Duodenal mucosa (tissue), 2 donors: ENCODE data around the gene BZW2.
"Not testable (repeated sequence)": the region's sequence is repeated elsewhere in the genome, so short reads cannot be mapped to it uniquely, and the experiment has no call there.

Experiments
- H3K27ac ChIP-seq: one replicate; pipeline ENCODE4 v1.7.0; 2013; ENCODE audit warnings: low read depth, low read length
- H3K27me3 ChIP-seq, 2 donors: one replicate each; pipeline ENCODE4 v1.7.0; 2013; ENCODE audit warnings: low read length in 2 of 2, control low read depth in 1 of 2; ENCODE audit not compliant: insufficient read depth in 2 of 2, control insufficient read depth in 1 of 2
- H3K36me3 ChIP-seq, 2 donors: one replicate each; pipeline ENCODE4 v1.7.0; 2013; ENCODE audit warnings: low read length in 2 of 2, control low read depth in 1 of 2; ENCODE audit not compliant: insufficient read depth in 2 of 2, control insufficient read depth in 1 of 2
- H3K4me1 ChIP-seq, 2 donors: one replicate each; pipeline ENCODE4 v1.7.0; 2013; ENCODE audit warnings: low read length in 2 of 2, control low read depth in 1 of 2; ENCODE audit not compliant: insufficient read depth in 2 of 2, control insufficient read depth in 1 of 2
- H3K4me3 ChIP-seq, 2 donors: one replicate each; pipeline ENCODE4 v1.7.0; 2013; ENCODE audit warnings: low read length in 2 of 2, low read depth in 1 of 2
- H3K9ac ChIP-seq, 2 donors: one replicate each; pipeline ENCODE4 v1.7.0; 2013; ENCODE audit warnings: low read length in 2 of 2, low read depth in 1 of 2
- H3K9me3 ChIP-seq, 2 donors: one replicate each; pipeline ENCODE4 v1.7.0; 2013; ENCODE audit warnings: low read length in 2 of 2, control low read depth in 1 of 2; ENCODE audit not compliant: control insufficient read depth in 1 of 2

BZW2 gene

DNA sequence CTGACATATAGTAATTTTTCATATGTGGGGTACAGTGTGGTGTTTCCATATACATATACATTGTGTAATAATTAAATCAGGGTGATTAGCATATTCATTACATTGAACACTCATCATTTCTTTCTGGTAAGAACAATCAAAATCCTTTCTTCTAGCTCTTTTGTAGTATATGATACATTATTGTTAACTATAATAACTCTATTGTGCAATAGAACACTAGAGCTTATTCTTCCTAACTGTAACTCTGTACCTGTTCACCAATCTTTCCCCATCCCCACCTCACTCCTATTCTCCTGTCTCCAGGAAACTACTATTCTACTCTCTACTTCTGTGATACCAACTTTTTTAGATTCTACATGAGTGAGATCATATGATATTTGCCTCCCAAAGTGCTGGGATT, 9.4 kb downstream of the BZW2 start:
- Histone ChIP-seq H3K4me3 (no peak overlapping the region), H3K27me3 (no peaks in the 10 kb centered on the region), H3K9me3 (no peaks in the 10 kb centered on the region), H3K36me3 (no peaks in the 10 kb centered on the region), H3K9ac (no peak overlapping the region), H3K27ac (no peak overlapping the region), H3K4me1 (peaks cover 0 to 6% of the 10 kb centered on the region in 2 donors)

DNA sequence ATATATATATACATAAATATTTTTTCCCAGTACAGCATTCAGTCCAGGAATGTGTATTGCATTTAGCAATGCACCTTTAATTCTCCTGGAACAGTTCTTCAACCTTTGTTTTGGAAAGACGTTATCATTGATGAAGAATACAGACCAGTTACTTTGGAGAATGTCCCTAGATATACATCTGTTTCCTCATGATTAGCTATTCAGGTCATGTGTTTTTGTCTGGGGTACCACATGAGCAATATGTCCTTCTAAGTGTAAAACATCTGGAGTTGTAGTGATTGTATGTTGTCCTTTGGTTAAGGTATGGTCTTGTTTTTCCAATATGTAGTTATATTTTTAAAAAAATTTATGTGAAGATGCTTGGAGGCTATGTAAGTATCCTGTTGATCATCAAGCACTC, 10.2 kb downstream of the BZW2 start:
- H3K4me1 ChIP-seq = peaks cover 2 to 8% of the 10 kb centered on the region in 2 donors
- no peaks in the 10 kb centered on the region for H3K9me3 ChIP-seq

GRCh38 chr7:16657656-16658279, 11.8 kb downstream of the BZW2 start:
- Histone ChIP-seq H3K27ac (no peak overlapping the region), H3K36me3 (no peaks in the 10 kb centered on the region), H3K9me3 (no peaks in the 10 kb centered on the region), H3K27me3 (no peaks in the 10 kb centered on the region), H3K4me3 (no peak overlapping the region), H3K9ac (no peak overlapping the region), H3K4me1 (peaks cover 4 to 14% of the 10 kb centered on the region in 2 donors)

More for the DNA sequence above, 10.2 kb downstream of the BZW2 start:
- Histone ChIP-seq H3K9ac (no peak overlapping the region), H3K36me3 (no peaks in the 10 kb centered on the region), H3K27ac (no peak overlapping the region), H3K27me3 (no peaks in the 10 kb centered on the region), H3K4me3 (no peak overlapping the region)

DNA sequence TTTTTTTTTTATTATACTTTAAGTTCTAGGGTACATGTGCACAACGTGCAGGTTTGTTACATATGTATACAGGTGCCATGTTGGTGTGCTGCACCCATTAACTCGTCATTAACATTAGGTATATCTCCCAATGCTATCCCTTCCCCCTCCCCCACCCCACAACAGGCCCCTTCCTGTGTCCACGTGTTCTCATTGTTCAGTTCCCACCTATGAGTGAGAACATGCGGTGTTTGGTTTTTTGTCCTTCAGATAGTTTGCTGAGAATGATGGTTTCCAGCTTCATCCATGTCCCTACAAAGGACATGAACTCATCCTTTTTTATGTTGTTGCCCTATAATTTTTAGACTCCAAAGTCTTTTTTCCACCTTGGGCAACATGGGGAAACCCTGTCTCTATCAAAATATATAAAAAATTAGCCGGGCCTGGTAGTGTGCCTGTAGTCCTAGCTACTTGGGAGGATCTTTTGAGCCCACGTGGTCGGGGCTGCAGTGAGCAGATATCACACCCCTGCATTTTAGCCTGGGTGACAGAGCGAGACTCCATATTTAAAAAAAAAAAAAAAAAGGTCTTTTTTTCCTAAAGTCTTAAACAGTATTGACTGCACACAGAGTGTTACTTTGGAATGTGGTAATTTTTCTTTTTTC, 14.0 kb downstream of the BZW2 start:
- not testable (repeated sequence) for H3K9me3 ChIP-seq, H3K27ac ChIP-seq, H3K4me3 ChIP-seq, H3K27me3 ChIP-seq, H3K9ac ChIP-seq, H3K36me3 ChIP-seq
- H3K4me1 ChIP-seq = peaks cover 4 to 14% of the 10 kb centered on the region in 2 donors

GRCh38 chr7:16660702-16661464, 14.9 kb downstream of the BZW2 start:
- peaks cover 4 to 14% of the 10 kb centered on the region in 2 donors for H3K4me1 ChIP-seq
- H3K9ac ChIP-seq = no peak overlapping the region
- H3K27ac ChIP-seq = no peak overlapping the region
- H3K36me3 ChIP-seq = no peaks in the 10 kb centered on the region
- no peak overlapping the region for H3K4me3 ChIP-seq
- no peaks in the 10 kb centered on the region for H3K27me3 ChIP-seq
- H3K9me3 ChIP-seq = no peaks in the 10 kb centered on the region

- Histone ChIP-seq H3K36me3 (no peaks in the 10 kb centered on the region), H3K4me1 (peaks cover 4 to 14% of the 10 kb centered on the region in 2 donors), H3K27ac (no peak overlapping the region), H3K9ac (no peak overlapping the region), H3K27me3 (no peaks in the 10 kb centered on the region), H3K4me3 (no peak overlapping the region), H3K9me3 (no peaks in the 10 kb centered on the region)
Measured at GRCh38 chr7:16661924-16662323, 15.9 kb downstream of the BZW2 start.

- no peaks in the 10 kb centered on the region for H3K9me3 ChIP-seq
- no peak overlapping the region for H3K9ac ChIP-seq
- H3K36me3 ChIP-seq = peaks cover 3% of the 10 kb centered on the region in 2 donors
- no peaks in the 10 kb centered on the region for H3K27me3 ChIP-seq
- no peaks in the 10 kb centered on the region for H3K4me1 ChIP-seq
- no peak overlapping the region for H3K4me3 ChIP-seq
- H3K27ac ChIP-seq = no peak overlapping the region
Measured at GRCh38 chr7:16667355-16667754, 21.4 kb downstream of the BZW2 start.

DNA sequence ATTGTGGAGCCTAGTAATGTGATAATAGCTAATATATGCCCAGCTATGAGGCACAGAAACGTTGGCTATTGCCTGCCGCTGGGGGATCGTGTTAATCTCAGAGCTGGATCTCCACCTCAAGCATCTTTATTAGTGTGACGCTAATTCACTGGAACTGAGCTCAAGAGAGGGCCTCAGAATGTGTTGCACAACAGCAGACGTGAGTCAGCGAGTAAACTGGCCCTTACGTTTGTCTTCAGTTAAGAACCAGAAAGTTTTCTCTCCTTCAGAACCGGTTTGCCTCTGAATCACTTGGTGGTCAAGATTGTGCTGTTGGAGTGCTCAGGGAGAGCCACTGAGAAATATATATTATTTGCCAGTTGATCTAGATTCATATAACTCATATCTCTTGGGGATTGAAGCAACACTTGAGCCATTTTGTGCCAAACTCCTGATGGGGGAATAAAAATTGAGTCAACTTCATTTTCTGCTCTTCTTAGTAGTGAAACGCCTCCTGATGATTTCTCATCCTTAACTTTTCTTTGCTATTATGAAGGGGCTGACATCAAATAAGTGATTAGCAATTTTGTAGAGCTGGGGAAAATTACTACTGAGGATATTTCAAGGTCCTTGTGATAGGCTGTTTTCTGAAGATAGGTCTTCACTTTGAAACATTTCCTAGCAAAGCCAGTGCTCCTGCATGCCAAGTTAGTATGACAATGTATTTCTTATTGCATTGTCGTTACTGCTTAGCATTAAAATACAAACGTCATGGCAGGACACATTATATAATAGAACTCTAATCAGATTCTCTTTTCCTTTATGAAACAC, 22.3 kb downstream of the BZW2 start:
- no peaks in the 10 kb centered on the region for H3K9me3 ChIP-seq
- H3K27ac ChIP-seq = no peak overlapping the region
- H3K9ac ChIP-seq = no peak overlapping the region
- peaks cover 3% of the 10 kb centered on the region in 2 donors for H3K36me3 ChIP-seq
- H3K27me3 ChIP-seq = no peaks in the 10 kb centered on the region
- no peak overlapping the region for H3K4me3 ChIP-seq
- H3K4me1 ChIP-seq = no peaks in the 10 kb centered on the region

GRCh38 chr7:16668978-16669377, 23.0 kb downstream of the BZW2 start:
- Histone ChIP-seq H3K27ac (no peak overlapping the region), H3K4me1 (no peaks in the 10 kb centered on the region), H3K36me3 (peaks cover 3% of the 10 kb centered on the region in 2 donors)

DNA sequence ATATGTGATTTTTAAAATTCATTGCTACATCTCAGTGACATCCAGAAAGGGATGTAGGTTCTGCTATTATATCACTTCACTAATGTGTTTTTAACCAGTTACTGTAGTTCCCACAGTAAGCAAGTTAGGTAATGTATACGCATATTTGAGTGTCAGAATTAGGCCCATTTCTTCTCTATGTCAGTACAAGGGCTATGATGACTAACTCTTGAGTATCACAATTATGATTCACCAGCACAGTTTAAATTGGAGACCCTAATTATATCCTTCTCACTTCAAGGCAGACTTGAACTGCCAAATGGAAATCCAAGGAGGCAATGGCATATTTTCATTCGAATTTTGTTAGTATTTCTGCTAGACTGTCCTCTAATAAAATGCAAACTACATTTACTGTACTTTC, 23.6 kb downstream of the BZW2 start:
- Histone ChIP-seq H3K9ac (no peak overlapping the region), H3K27ac (no peak overlapping the region), H3K36me3 (peaks cover 3% of the 10 kb centered on the region in 2 donors), H3K4me1 (no peaks in the 10 kb centered on the region), H3K9me3 (no peaks in the 10 kb centered on the region), H3K27me3 (no peaks in the 10 kb centered on the region), H3K4me3 (no peak overlapping the region)

More at GRCh38 chr7:16668978-16669377, 23.0 kb downstream of the BZW2 start:
- H3K9me3 ChIP-seq = no peaks in the 10 kb centered on the region
- H3K4me3 ChIP-seq = no peak overlapping the region
- H3K27me3 ChIP-seq = no peaks in the 10 kb centered on the region
- H3K9ac ChIP-seq = no peak overlapping the region
